ENCODE data around the gene RAP2C. TPM values are rescaled to one million over a fixed set of nuclear protein-coding genes. Genes with fewer than 3 reads are reported as not detected.
"Not testable (repeated sequence)": the region's sequence is repeated elsewhere in the genome, so short reads cannot be mapped to it uniquely, and the experiment has no call there.

Gene RAP2C
- total and polyA plus RNA-seq, 7 donors: 9.6 to 25.7 (median 22.2) TPM

DNA sequence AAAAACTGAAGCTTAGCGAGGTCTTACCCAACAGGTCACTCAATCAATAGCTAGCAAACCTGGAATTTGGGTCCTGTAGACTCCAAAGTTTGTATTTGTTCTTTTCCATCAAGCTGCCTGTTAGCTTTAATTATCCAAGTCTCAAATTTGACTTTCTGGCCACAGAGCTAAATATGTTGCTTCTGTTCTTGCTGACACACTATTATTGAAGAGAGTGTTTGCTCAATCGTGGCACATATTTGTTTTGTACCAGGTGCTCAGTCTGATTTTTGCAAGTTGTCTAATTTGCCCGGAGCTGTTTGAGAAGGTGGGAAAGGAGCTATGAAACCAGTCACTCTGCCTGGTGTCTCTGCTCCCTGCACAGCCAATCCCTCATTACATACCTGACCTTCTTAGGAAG lies 49.7 kb downstream of the RAP2C start:
- H3K9me3 ChIP-seq: peaks cover 12% of the 10 kb centered on the region
- DNase-seq (no peak), ATAC-seq (no peak)
- H3K4me3 ChIP-seq: no peak overlapping the region
- intact Hi-C loops (cut with DNase I): no loop called here
- 57 to 88% (median 83%) methylated on average over 3 of the region's 3 CpGs for WGBS, 3 donors
- TF ChIP-seq, protein P1, sequence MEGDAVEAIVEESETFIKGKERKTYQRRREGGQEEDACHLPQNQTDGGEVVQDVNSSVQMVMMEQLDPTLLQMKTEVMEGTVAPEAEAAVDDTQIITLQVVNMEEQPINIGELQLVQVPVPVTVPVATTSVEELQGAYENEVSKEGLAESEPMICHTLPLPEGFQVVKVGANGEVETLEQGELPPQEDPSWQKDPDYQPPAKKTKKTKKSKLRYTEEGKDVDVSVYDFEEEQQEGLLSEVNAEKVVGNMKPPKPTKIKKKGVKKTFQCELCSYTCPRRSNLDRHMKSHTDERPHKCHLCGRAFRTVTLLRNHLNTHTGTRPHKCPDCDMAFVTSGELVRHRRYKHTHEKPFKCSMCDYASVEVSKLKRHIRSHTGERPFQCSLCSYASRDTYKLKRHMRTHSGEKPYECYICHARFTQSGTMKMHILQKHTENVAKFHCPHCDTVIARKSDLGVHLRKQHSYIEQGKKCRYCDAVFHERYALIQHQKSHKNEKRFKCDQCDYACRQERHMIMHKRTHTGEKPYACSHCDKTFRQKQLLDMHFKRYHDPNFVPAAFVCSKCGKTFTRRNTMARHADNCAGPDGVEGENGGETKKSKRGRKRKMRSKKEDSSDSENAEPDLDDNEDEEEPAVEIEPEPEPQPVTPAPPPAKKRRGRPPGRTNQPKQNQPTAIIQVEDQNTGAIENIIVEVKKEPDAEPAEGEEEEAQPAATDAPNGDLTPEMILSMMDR (IDR thresholded peaks at IDR 0.05): no peak
- H3K36me3 ChIP-seq (ENCODE audit: insufficient read depth in 1 of 2, low read depth in 1 of 2): no peaks in the 10 kb centered on the region
- no peak overlapping the region for H3K27ac ChIP-seq
- peaks cover 0 to 9% (median 0%) of the 10 kb centered on the region in 3 donors for H3K27me3 ChIP-seq (ENCODE audit: insufficient read depth in 3 of 3, low read length in 2 of 3)
- no peaks in the 10 kb centered on the region for H3K4me1 ChIP-seq

DNA sequence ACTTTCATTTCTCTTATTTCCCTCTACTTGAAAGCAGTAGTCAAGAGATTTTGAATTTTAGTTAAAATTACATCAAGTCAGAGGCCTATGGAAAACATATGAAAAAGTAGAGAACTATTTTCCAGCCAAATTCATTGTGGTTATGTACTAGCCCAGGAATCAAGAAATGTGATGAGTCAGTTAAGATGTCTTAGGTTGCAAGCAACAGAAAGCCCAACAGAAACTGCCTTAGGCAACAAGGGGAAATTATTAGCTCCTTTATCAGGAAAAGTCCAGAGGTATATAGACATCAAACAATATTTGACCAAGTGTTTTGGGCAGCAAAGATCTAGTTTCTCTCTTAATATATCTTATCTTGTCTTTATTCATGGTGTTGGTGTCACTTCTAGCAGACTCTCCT lies 53.6 kb downstream of the RAP2C start:
- Histone ChIP-seq H3K36me3 (ENCODE audit: insufficient read depth in 1 of 2, low read depth in 1 of 2) (no peaks in the 10 kb centered on the region), H3K9me3 (peaks cover 12% of the 10 kb centered on the region), H3K27ac (no peak overlapping the region), H3K4me1 (no peaks in the 10 kb centered on the region), H3K4me3 (no peak overlapping the region), H3K27me3 (ENCODE audit: insufficient read depth in 3 of 3, low read length in 2 of 3) (peaks cover 0 to 13% (median 0%) of the 10 kb centered on the region in 3 donors)
- TF ChIP-seq, protein P1 (IDR thresholded peaks at IDR 0.05): no peak
- intact Hi-C loops (cut with DNase I): no loop called here
- ATAC-seq (no peak), DNase-seq (no peak)

DNA sequence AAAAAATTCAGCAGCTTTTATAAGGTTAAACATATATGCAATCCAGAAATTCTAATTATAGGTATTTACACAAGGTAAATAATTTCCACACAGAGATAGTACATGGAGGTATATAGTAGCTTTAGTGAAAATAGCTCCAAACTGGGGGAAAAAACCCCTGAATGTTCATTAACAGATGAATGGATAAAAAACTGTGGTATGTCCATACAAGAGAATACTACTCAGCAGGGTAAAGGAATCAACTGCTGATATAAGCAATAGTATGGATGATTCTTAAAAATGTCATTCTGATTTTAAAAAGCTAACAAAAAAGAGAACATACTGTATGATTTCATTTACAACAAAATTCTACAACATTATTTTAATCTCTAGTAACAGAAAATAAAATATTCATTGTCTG lies 54.2 kb downstream of the RAP2C start:
- Histone ChIP-seq H3K27me3 (ENCODE audit: insufficient read depth in 3 of 3, low read length in 2 of 3) (peaks cover 0 to 13% (median 0%) of the 10 kb centered on the region in 3 donors), H3K9me3 (peaks cover 12% of the 10 kb centered on the region), H3K27ac (no peak overlapping the region), H3K36me3 (ENCODE audit: insufficient read depth in 1 of 2, low read depth in 1 of 2) (no peaks in the 10 kb centered on the region), H3K4me3 (no peak overlapping the region), H3K4me1 (no peaks in the 10 kb centered on the region)
- intact Hi-C loops (cut with DNase I): no loop called here
- TF ChIP-seq, protein P1 (IDR thresholded peaks at IDR 0.05): no peak
- ATAC-seq (no peak), DNase-seq (no peak)

DNA sequence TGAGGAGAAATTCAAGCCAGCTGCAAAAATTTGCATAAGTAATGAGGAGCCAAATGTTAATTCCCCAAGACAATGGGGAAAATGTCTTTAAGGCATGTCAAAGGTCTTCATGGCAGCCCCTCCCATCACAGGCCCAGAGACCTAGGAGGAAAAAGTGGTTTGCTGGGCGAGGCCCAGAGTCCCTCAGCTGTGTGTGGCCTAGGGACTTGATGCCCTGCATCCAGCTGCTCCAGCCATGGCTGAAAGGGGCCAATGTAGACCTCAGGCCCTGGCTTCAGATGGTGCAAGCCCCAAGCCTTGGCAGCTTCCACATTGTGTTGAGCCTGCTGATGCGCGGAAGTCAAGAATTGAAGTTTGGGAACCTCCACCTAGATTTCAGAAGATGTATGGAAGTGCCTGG lies 56.2 kb downstream of the RAP2C start:
- H3K4me3 ChIP-seq; H3K4me1 ChIP-seq; ATAC-seq; H3K36me3 ChIP-seq (ENCODE audit: insufficient read depth in 1 of 2, low read depth in 1 of 2); H3K27ac ChIP-seq; intact Hi-C loops (cut with DNase I); DNase-seq: not testable (repeated sequence)
- 81 to 97% (median 84%) methylated on average over 3 of the region's 3 CpGs for WGBS, 3 donors
- peaks cover 12% of the 10 kb centered on the region for H3K9me3 ChIP-seq
- peaks cover 0 to 13% (median 0%) of the 10 kb centered on the region in 3 donors for H3K27me3 ChIP-seq (ENCODE audit: insufficient read depth in 3 of 3, low read length in 2 of 3)

DNA sequence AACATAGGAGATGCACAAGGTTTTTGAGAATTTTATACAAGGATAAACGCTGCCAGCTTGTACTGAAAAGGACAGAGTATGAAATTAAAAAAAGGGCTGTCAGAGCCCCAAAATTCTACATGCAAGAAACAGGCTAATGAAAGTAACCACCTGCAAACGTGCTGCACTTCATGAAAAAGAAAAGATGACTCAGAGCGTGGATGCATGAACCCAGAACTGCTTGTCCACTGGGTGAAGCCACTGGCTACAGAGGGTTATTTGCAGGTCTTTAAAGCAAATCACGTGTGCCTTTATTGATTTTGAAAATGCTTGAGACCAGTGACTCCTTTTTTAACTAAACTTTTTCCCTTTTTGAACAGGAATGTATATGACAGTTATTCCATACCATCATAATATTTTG lies 66.1 kb downstream of the RAP2C start:
- H3K27ac ChIP-seq: no peak overlapping the region
- WGBS, 3 donors: 41 to 82% (median 80%) methylated on average over 4 of the region's 4 CpGs
- H3K27me3 ChIP-seq (ENCODE audit: insufficient read depth in 3 of 3, low read length in 2 of 3): no peaks in the 10 kb centered on the region
- TF ChIP-seq, protein P1 (IDR thresholded peaks at IDR 0.05): no peak
- no peak for ATAC-seq
- no peak for DNase-seq
- no peaks in the 10 kb centered on the region for H3K4me1 ChIP-seq
- H3K9me3 ChIP-seq: no peaks in the 10 kb centered on the region
- intact Hi-C loops (cut with DNase I): no loop called here
- no peak overlapping the region for H3K4me3 ChIP-seq
- H3K36me3 ChIP-seq (ENCODE audit: insufficient read depth in 1 of 2, low read depth in 1 of 2): no peaks in the 10 kb centered on the region

Other genes with a start within 250 kb of the RAP2C start
- under 1 TPM; 0.42 to 0.79 (median 0.66) TPM for gene STK26, start 196.1 kb downstream of the RAP2C start, total RNA-seq
- under 1 TPM; 0.25 to 0.44 (median 0.31) TPM for gene STK26, start 196.1 kb downstream of the RAP2C start, polyA plus RNA-seq
- under 1 TPM in 2 of 4 donors, not detected in 2; 0.10 to 0.13 TPM for gene FRMD7, start 91.4 kb downstream of the RAP2C start, total RNA-seq
- under 1 TPM in 1 of 3 donors, not detected in 2; 0.04 TPM for gene FRMD7, start 91.4 kb downstream of the RAP2C start, polyA plus RNA-seq